HG02571 (cell line): Measurements from ENCODE around the gene UGT3A1.
"Not testable (repeated sequence)": the region's sequence is repeated elsewhere in the genome, so short reads cannot be mapped to it uniquely, and the experiment has no call there.

Source experiments
- ATAC-seq: cut with Tn5 transposase; IDR thresholded peaks from one replicate; pipeline ENCODE4 v1.9.1; 2021; ENCODE audit warnings: mild to moderate bottlenecking, moderate library complexity; ENCODE audit not compliant: unreplicated experiment

Gene UGT3A1, protein sequence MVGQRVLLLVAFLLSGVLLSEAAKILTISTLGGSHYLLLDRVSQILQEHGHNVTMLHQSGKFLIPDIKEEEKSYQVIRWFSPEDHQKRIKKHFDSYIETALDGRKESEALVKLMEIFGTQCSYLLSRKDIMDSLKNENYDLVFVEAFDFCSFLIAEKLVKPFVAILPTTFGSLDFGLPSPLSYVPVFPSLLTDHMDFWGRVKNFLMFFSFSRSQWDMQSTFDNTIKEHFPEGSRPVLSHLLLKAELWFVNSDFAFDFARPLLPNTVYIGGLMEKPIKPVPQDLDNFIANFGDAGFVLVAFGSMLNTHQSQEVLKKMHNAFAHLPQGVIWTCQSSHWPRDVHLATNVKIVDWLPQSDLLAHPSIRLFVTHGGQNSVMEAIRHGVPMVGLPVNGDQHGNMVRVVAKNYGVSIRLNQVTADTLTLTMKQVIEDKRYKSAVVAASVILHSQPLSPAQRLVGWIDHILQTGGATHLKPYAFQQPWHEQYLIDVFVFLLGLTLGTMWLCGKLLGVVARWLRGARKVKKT

DNA sequence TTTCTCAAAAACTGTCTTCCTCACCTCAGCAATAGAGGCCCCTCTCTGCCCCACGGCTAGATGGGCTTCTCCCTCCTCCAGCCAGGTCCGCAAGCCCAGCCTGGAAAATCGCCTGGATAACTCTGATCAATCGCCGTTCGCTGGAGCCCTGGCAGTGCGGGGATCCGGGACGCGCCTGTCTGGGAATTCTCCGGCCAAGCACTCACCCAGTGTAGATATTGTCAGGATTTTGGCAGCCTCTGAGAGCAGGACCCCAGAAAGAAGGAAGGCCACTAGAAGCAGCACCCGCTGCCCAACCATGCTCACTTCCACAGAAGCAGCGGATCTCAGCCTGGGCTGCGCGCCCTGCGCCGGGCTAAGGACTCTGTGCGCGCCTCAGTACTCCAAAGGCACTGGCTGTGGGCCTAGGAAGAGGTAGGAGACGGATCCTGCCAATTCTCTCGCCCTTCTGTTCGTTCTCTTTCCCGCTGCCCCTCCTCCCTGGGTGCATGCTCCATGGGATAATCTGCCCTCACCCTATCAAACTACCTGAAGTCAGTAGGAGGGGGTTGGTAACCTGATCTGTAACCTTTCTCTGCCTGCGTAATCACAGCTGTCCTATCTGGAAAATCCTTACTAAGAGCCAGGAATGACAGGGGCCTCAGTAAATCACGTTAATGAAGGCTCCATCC lies at the start of gene UGT3A1:
Gene UGT3A1 (minus strand): TSS at position 450 of the 671 bp plus-strand sequence. CDS start 150 bp downstream, at position 300.
- no peak for ATAC-seq

GRCh38 chr5:36035696-36036095 lies 44.5 kb upstream of the UGT3A1 start:
- ATAC-seq = no peak

DNA sequence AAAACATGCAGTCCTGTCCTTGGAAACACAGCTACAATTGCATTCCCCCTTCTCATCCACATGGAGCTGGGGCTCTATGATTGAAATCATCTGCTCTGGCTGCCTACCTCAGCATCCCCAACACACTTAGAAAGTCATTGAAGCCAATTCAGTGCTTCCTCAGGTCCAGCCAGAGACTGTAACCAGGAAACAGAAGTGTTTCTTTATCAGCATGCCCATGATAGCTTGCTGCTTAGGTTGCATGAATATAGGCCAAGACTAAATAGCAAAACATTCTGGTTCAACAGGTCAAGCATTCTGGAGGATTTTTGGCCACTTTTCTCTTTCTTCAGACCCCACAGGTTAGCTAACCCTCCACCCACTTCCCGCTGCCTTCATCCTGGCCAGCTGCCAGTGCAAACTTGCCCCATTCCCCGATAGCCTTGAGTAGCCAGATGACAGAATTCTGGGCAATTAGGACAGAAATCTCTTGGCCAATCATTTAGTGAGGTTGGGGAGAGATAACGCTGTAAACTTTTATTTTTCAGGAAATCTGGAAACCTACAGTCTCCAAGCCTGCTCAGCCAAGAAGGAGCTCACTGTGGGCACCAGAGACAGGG lies 43.4 kb upstream of the UGT3A1 start:
- not testable (repeated sequence) for ATAC-seq

- ATAC-seq = no peak
These were observed 42.3 kb upstream of the UGT3A1 start for GRCh38 chr5:36033486-36033885.

DNA sequence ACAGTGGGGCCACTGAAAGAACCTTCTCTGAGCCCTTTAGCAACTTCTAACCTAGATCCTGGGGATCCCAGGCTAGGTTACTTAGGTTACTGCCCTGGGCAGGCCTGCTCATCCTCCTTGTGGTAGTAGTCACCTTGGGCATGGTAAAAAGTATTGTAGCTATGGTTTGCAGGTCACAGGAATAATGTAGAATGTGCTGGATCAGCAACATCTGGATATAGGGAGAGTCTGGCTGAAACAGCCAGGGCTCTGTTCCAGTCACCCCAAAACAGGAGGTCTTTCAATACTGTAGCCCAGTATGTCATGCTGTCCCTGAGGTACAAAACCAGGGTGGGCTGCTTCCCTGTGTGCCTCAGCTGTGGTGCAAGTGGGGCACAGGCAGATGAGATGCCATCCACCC lies 41.9 kb upstream of the UGT3A1 start:
- ATAC-seq = no peak

DNA sequence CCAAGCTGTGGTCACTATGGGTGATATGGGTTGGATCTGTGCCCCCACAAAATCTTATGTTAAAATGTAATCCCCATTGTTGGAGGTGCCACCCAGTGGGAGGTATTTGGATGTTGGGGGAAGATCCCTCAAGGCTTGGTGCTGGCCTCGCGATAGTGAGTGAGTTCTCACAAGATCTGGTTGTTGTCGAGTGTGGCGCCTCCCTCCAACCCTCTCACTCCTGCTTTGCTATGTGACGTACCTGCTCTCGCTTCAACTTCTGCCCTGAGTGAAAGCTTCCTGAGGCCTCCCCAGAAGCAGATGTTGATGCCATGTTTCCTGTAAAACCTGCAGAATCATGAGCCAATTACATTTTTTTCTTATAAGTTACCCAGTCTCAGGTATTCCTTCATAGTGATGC lies 40.0 kb upstream of the UGT3A1 start:
- ATAC-seq = no peak

GRCh38 chr5:36029914-36030313 lies 38.7 kb upstream of the UGT3A1 start:
- no peak for ATAC-seq

GRCh38 chr5:36028816-36029465 lies 37.8 kb upstream of the UGT3A1 start:
- no peak for ATAC-seq

DNA sequence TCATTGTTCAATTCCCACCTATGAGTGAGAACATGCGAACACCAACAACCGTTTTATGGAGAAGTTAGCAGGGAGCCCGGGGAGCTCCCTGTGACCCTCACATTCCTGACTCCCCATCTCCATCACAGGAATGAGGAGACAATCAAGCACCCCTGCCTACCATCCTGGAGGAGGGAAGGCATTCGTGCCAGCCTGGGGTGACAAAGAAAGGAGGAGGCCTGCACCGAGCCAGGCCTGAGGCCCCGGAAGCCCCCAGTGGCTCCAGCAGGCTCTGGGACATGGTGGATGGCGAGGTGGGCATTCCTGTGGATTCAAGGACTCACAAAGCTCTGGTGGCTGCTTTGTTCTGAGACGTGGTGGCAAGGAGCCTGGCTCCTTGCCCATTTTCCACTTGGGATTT lies 36.5 kb upstream of the UGT3A1 start:
- ATAC-seq = no peak

- ATAC-seq = no peak
These were observed 35.7 kb upstream of the UGT3A1 start for GRCh38 chr5:36026706-36027465.

DNA sequence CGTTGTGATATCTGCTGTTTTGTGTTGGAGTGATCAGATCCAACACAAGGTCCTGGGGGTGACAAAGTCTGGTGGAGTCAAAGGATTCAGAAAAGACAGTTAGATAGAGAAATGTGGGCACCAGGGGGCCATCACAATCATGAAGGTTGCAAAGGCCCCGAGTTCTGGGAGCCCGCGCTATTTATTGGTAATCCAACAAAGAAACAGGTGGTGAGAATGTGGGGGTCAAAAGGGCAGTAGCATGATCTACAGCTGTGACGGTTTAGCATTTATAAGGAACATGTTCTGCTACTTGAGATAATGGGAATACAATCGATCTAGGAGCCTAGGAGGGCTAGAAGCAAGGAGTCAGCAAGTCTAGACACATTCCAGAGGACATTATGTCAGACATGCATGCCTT lies 31.1 kb upstream of the UGT3A1 start:
- ATAC-seq = not testable (repeated sequence)

DNA sequence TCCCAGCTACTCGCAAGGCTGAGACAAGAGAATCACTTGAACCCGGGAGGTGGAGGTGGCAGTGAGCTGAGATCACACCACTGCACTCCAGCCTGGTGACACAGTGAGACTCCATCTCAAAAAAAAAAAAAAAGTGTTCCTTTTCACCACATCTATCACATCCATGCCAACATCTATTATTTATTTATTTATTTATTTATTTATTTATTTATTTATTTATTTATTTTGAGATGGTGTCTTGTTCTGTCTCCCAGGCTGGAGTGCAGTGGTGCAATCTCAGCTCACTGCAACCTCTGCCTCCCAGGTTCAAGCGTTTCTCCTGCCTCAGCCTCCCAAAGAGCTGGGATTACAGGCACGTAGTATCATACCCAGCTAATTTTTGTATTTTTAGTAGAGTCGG lies 28.4 kb upstream of the UGT3A1 start:
- not testable (repeated sequence) for ATAC-seq

- ATAC-seq = no peak
These were observed 26.4 kb upstream of the UGT3A1 start for GRCh38 chr5:36017622-36018021.

DNA sequence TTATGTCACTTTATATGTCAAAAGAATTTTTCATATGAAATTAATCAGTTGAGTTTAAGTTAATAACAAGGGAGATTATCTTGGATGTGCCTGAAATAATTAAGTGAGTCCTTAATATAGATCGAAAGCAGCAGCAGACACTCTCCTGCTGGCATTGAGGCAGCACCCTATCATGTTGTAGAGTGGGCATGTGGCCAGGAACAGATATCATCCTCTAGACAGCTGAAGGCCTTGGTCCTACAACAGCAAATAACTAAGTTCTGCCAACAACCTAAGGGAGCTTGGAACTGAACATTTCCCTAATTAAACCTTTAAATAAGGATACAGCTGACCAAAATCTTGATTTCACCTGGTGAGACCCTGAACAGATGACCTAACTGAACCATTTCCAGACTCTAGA lies 25.8 kb upstream of the UGT3A1 start:
- no peak for ATAC-seq

- no peak for ATAC-seq
These were observed 22.0 kb upstream of the UGT3A1 start for GRCh38 chr5:36013182-36013581.

DNA sequence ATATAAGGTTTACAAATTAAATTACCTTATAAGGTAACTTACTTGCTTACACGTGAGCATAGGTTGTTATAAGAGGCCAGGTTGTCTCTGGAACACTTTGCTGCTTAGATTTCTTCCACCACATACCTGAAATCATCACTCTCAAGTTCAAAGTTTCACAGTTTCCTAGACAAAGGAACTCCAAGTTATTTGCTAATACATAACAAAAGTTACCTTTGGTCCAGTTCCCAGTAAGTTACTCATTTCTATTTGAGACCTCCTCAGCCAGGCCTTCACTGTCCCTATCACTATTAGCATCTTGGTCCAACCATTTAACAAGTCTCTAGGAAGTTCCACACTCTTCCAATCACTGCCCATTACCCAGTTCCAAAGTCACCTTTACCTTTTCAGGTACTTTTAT lies 18.5 kb upstream of the UGT3A1 start:
- ATAC-seq = no peak

- no peak for ATAC-seq
These were observed 16.2 kb upstream of the UGT3A1 start for GRCh38 chr5:36007366-36007765.

DNA sequence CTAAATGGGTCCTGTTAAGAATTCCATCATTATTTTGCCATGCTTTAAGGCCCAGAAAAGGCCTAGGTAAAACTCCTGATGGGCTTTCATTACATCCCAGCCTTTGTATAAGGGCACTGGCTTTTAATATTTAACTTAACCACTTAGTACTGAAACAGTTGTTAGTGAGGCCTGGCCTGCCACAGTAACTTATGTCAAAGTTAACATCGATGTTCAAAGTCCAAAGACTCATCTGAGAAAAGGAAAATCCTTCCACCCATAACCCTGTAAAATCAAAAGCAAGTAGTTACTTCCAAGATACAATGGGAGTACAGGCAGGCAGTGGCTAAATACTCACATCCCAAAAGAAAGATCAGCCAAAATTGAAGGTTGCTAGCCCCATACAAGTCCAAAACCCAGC lies 15.0 kb upstream of the UGT3A1 start:
- no peak for ATAC-seq

DNA sequence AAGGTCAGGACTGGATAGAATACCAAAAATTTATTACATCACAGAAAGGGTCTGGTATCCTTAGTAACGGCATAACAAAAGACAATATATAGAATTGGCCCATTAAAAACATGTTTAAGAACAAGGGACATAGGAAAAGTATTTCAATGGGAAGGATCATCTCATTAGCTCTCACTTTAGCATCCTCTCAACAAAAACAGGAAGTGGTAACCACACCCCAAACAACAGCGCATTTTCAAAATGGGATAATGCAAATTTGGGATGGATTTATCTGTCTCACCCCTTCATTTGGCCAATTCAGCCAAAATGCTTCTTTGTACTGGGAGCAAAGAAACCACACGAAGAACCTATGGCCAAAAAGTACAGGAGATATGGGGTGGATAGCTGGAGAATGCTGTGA lies 9.8 kb upstream of the UGT3A1 start:
- no peak for ATAC-seq

- no peak for ATAC-seq
These were observed 8.4 kb upstream of the UGT3A1 start for GRCh38 chr5:35999547-35999946.

GRCh38 chr5:35996076-35996475 lies 4.9 kb upstream of the UGT3A1 start:
- no peak for ATAC-seq
